GM18861 (cell line): ENCODE results near the gene ZNF200.
"Not testable (repeated sequence)": the region's sequence is repeated elsewhere in the genome, so short reads cannot be mapped to it uniquely, and the experiment has no call there.

Experiments used
- ATAC-seq: cut with Tn5 transposase; IDR thresholded peaks from one replicate; pipeline ENCODE4 v1.9.1; 2021; ENCODE audit not compliant: unreplicated experiment

ZNF200 gene

DNA sequence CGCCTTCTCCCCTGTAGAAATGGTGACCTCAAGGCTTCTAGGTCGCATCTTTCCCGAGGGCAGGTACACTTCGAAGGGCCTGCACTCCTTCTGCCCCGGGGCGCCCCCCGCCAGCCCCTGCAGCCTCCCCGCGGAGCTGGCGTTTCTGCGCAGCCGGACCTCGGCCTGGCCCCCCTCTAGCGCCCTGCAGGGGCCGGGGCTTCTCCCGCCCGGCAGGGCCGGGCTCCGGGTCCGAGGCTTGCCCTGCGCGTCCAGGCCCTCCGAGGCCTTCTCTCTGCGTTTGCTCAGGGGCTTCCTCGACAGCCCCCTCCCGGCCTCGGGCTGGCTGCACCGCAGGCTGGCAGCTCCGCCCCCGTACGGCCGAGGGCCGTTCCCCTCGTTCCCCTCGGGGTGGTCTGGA, 19.4 kb upstream of the ZNF200 start:
- ATAC-seq = no peak

DNA sequence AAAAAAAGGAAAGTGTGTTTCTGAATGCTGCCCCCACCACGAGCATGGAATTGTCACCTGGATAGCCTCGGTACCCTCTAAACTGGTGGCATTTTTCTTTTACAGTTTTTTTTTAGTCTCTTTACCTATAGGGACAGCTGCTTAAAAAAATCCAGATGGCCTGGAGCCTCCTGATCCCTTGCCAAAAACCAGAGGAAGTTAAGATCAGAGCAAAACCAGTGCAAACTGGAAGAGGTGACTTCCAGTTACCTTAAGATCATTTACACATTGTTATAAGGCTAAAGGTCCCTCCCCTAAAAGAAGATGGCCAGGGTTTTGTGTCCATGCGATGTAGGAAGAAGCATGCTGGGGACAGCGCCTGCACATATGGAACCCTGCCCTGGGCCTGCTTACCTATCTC, 18.0 kb upstream of the ZNF200 start:
- ATAC-seq = no peak

DNA sequence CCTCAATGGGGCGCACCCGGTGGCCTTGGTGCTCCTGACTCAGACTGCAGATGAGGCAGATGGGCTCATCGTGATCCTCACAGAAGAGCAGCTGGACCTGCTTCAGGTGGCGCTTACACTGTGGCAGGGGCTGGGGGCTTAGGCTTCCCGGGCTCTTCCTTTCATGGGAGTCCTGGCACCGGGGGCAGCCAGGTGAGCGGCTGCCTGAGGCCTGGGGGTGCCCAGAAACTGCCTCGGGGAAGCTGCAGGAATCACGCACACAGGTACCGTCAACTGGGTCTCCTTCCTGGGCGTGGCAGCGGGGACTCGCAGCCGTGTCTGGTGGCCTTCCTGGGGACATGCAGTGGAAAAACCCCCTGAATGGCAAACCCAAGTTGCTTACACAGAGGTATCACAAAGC, 14.5 kb upstream of the ZNF200 start:
- ATAC-seq = no peak

DNA sequence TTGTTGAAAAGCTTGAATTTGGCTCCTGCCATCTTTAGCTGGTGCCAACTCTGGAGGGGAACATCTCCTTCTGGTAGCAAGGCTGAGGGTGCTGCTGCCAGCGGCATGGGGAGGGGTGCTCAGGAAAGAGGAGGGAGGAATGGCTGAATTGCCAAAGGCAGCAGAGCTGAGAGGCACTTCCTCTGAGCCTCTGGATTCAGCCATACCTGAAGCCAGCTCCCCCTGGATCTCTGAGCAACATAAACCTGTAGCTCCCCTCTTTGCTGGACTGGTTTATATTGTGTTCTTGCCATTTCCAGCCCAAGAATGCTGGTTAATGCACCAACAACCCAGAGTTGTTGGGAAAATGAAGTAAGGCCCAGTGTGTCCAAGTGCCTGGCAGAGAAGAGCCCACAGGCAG, 14.1 kb upstream of the ZNF200 start:
- ATAC-seq = no peak

DNA sequence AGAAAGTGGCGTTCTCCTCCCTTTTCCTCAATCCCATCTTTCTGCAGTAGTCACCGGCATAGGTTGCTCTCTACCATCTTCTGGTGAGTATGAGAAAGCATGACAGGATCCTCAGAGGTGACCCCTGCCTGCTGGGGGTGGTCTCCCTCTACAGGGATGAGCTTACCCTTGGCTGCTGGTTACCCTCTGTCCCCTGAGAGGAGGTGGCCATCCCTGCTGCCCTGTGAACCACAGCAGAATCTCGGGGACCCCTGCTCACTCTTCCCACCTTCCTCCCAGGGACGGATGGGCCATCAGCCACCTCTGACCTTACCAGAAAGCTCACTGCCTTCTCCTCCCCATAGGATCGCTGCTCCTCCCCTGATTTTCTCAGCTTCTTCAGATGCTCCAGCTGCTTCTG, 13.6 kb upstream of the ZNF200 start:
- ATAC-seq = no peak

DNA sequence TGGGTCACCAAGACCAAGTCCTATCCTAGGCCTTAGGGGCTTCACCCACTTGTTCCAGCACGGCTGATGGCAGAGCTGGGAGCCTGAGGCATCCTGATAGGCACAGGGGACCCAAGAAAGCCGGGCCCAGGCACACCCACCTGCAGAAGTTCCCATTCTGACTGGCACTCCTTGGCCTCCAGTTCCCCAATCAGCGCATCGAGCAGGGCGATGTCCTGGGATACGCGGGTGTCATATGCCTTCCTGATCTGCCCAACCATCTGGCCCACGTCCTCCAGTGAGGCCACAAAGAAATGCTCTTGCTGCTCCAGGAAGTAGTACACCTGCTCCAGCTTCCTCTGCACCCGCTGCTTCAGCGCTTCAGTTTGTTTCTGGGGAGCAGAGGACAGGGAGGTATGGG, 11.9 kb upstream of the ZNF200 start:
- no peak for ATAC-seq

DNA sequence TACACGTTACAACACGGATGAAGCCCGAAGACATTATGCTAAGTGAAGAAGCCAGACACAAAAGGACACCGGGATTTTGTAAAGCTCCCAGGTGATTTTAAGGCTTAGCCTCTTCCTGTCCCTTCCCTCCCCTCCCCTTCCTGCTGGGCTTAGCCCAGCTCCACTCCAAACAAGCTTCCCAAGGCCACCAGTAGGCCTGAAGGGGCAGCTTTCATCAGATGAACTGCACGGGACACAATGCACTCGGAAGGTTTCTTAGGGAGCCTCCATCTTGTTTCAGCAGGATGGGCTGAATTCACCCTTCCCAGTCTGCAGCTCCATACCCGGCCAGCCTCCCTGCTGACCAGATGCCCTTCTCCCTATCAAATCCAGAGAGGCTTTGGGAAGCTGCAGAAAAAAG, 11.0 kb upstream of the ZNF200 start:
- ATAC-seq = no peak

DNA sequence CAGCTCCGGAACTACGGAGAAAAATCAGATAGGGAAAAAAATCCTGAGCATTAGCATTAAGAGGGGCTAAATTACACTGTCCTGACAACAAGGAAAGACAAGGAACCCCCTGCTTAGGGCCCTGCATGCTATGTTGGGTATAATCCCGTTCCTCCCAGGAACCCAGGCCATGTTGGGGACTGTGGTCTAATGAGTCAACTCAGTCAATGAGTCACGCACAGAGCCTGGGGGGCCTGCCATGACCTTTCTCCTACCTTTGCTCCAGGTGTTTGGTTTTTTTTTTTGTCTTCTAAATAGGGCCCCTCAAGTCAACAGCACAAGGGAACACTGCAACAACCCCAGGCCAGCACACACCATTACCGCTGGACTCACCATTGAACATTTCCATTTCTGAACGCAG, 8.9 kb upstream of the ZNF200 start:
- ATAC-seq = no peak

DNA sequence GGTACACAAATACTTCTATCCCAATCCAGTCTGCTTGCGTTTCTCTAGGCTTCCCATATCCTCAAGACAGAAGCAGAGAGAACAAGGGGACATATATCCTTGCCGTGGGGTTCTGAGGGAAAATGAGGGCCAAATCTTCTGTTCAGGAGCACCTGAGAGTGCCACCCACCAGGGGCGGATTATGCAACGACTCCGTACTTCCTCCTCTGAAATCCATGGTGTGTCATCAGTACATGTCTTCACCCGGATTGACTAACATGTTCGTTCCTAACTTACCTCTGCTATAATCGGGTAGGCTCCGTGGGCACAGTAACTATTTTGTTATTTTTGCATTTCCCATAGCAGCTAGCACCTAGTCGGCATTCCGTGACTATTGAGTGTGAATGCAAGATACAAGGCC, 7.8 kb upstream of the ZNF200 start:
- ATAC-seq = no peak

DNA sequence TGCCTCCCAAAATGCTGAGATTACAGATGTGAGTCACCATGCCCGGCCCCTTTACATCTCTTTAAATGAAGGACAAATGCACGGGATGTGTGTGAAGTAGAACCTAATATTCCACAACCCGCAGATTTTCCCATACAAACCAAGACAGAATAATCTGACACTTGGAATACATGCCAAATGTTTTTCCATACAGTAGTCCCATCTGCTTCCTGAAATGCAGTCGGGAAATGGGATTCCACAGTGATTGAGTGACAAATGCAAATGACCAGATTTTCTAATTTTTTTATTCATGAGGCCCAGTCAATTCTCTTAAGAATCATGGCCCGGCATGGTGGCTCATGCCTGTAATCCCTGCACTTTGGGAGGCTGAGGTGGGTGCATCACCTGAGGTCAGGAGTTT, 6.8 kb upstream of the ZNF200 start:
- ATAC-seq = no peak

DNA sequence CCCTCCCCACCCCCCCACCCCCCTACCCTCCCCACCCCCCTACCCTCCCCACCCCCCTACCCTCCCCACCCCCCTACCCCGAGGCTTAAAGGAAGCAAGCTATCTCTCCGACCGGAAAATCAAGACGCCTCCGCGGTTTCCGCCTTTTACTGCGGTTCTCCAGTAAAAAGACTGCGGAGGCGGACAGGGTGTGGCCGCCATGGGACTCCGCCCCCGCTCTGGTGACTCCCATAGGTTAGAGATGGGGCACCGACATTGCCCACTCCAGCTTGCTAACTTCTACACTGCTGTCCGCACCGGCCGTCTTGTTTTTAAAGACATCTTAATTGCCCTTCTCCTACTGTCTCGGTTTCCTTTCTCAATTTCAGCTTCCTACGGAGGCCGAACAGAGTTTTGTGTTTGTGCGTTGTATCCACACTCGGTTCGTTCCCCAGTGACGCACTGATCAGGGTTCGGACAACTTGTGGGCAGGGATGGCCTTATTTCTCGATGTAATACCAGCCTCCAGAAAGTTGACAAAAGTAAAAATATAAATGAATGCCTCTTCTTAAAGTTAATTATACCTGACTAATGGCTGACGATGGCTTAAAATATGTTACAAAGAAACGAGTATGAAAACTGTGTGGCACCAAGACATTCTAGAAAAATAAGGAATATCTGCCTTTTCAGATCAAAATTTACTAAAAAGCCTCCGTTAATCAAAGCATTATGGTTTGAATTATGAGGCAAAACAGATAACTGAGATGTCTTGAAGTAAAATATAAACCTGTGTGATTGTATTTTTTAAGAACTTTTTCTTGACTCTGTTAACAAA, 1.1 kb upstream of the ZNF200 start:
- ATAC-seq = no peak

DNA sequence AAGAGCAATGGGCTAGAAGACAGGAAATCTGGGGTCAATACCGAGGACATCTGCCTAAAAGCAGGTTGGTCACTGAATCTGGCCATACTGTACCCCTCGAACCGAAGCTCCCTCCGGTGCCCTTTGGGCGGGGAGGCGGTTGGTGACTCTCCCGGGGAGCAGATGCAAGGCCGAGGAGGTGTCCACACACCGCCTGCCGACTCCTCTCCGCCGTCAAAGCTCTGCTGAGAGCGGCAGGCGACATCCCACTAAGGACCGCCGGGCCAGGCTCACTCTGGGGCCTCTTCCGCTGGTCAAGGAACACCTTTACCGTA, 458 bp downstream of the ZNF200 start:
- no peak for ATAC-seq

DNA sequence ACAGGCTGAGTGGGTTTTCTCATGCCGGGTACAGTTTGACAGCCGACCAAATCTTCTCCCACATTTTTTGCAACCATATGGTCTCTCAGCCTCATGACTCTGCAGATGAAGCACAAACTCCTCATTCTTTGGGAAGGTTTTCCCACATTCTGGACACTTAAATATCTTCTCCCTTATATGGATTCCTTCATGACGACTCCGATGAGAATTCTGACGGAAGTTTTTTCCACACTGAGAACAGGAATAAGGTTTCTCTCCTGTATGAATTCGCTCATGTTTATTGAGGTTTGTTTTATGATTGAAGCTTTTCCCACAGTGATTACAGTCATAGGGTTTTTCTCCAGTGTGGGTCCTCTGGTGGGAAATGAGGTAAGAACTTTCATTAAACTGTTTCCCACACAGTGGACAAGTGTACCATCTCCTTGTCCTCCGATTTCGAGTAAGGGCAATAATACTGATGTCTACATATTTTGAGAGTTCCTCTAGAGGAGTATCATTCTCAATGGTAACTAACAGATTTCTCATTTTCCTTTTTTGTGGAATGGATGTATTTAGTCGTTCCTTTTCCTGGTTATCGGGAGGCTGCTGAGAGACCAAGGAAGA, 10.9 kb downstream of the ZNF200 start:
- ATAC-seq = no peak

DNA sequence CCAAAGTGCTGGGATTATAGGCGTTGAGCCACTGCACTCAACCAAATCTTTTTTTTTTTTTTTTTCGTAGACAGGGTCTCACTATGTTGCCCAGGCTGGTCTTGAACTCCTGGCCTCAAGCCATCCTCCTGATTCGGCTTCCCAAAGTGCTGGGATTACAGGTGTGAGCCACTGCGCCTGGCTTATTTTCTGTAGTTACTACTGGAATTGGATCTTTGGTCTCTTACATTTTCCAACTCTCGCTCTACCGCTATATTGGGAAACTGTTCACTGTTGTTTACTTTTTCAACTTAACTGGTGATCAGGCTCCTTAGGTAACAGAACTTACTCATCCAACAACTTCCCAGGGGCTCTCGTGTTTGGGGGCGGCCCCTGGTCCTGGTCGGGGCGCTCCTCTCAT, 14.1 kb downstream of the ZNF200 start:
- no peak for ATAC-seq

DNA sequence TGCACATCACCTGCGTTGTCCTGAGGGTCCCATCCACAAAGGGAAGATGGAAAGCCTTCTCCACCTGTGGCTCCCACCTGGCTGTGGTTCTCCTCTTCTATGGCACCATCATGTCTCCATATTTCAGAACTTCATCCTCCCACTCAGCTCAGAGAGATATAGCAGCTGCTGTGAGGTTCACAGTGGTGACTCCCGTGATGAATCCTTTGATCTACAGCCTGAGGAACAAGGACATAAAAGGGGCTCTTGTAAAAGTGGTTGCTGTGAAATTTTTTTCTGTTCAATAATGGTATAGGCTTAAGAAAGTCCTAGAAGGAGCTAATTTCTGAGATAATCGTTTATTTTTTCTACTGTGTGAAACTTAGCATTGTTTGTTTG, 18.7 kb downstream of the ZNF200 start:
- ATAC-seq = no peak

DNA sequence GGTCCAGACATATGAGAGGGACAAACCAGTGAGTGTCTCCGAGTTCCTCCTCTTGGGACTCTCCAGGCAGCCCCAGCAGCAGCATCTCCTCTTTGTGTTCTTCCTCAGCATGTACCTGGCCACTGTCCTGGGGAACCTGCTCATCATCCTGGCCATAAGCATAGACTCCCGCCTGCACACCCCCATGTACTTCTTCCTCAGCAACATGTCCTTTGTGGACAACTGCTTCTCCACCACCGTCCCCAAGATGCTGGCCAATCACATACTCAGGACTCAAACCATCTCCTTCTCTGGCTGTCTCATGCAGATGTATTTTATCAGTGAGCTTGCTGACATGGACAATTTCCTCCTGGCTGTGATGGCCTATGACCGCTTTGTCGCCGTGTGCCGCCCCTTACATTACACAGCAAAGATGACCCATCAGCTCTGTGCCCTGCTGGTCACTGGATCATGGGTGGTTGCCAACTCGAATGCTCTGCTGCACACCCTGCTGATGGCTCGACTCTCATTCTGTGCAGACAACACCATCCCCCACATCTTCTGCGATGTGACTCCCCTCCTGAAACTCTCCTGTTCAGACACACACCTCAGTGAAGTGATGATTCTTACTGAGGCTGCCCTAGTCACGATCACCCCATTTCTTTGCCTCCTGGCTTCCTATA, 19.2 kb downstream of the ZNF200 start:
- ATAC-seq = no peak

DNA sequence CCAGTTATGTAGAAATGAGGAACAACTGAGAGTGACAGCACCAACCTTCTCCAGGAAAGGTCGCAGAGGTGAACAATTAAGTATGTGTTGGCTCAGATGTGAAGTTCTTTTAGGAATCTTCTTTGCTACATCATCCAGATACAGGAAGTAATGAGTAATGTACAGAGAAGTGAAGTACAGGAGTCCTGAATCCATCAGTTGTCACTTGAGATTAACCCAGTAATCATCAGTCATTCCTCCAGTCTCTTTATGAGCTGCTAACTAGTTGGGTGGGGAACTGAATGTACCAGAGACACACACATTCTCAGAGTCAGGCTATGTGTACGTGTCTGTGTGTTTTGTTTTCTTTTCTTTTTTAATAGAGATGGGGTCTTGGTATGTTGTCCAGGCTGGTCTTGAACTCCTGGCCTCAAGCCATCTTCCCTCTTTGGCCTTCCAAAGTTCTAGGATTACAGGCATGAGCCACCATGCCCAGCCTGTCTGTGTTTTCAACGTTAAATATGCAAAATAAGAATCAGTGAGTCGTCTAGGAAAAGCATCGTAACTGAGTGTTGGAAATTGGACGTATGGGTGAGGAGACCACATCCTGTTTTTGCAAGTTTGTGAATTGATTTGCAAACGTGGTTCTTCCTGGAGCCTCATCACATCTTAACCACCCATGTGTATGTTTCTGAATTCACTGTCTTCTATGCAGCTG, 19.9 kb downstream of the ZNF200 start:
- no peak for ATAC-seq

DNA sequence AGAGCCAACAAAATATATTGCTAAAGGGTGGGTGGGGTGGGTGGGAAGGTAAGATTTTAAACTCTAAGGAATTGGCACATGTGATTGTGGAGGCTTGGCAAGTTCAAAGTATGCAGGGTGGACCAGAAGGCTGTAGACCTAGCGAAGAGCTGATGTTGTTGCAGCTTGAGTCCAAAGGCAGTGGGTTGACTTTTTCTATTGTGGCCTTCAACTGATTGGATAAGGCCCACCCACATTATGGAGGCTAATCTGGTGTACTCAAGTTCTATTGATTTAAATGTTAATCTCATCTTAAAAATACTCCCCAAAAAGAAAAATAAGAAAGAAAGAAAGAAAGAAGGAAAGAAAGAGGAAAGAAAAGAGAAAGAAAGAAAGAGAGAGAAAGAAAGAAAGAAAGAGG, 22.4 kb downstream of the ZNF200 start:
- ATAC-seq = no peak

DNA sequence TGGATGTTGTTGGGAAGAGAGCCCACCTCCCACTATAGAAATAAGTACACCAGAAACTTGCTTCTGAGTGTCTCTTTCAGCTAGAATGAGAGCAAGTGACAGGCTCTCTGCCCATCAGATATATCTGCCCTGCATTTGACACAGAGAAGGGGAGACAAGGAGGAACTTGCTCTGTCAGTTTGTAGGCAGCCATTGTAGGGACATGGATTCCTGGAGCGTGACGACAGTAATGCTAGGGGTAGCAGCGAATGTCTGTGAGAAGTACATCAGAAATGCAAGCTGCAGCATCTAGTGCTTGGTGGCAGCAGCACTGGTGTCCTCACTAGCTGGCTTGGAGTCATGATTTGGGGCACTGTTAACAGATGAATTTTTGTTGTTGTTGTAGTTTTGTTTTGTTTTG, 23.0 kb downstream of the ZNF200 start:
- ATAC-seq = no peak

DNA sequence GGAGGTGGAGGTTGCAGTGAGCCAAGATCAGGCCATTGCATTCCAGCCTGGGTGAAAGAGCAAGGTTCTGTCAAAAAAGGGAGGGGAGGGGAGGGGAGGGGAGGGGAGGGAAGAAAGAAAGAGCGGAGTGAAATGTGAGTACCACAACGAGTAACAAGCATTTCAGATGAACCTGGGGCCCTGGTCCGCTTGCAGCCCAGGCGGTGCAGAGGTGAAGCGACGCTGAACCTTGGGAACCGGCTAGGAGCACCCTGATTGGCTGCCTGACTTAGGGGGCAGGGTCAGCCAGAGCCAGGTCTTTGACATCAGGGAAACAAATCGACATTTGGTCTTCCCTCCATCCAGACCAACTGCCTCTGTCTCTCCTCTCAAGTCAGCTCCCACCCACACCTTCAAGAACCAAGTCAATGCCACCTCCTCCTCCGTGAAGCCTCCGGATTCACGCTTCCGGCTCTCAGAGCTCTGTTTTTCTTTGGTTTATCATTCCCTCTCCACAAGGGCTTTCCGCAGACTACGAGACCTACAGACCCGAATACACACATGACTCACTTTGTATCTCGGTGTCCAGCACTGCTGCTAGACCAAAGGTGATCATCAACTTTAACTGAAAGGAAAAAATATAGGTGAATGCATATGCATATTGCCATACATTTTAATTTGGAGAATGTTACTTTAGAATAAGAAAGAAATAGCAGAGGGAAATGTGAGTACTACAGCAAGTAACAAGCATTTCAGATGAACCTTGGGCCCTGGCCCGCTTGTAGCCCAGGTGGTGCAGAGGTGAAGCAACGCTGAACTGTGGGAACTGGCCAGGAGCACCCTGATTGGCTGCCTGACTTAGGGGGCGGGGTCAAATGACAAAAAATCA, 27.6 kb downstream of the ZNF200 start:
- ATAC-seq = no peak

DNA sequence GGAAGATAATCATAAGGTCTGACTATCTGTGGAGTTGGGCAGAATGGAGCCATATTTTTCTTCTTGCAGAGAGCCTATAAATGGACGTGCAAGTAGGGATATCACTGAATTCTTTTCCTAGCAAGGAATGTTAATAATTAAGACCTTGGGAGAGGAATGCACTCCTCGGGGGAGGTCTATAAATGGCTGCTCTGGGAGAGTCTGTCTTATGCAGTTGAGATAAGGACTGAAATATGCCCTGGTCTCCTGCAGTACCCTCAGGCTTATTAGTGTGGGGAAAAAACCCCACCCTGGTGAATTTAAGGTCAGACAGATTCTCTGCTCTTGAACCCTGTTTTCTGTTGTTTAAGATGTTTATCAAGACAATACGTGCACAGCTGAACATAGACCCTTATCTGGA, 29.0 kb downstream of the ZNF200 start:
- not testable (repeated sequence) for ATAC-seq
